Endodermal cell (in vitro differentiated cells): ENCODE measurements around the gene MCFD2. TPM values are rescaled to one million over a fixed set of nuclear protein-coding genes. Genes with fewer than 3 reads are reported as not detected.

Experiments used
- DNase-seq: peaks from one replicate; pipeline ENCODE4 v3.0.0-alpha.2; 2017
- H3K27ac ChIP-seq: 2 replicates; pipeline ENCODE4 v1.5.1; 2013; ENCODE audit warnings: mild to moderate bottlenecking, low read depth, low read length, moderate library complexity
- H3K27me3 ChIP-seq: 2 replicates; pipeline ENCODE4 v1.6.1; 2013; ENCODE audit warnings: mild to moderate bottlenecking, low read length, moderate library complexity; ENCODE audit not compliant: insufficient read depth, control insufficient read depth, poor library complexity, severe bottlenecking
- H3K36me3 ChIP-seq: 2 replicates; pipeline ENCODE4 v1.7.0; 2013; ENCODE audit warnings: mild to moderate bottlenecking, low read length, moderate library complexity; ENCODE audit not compliant: control insufficient read depth, insufficient read depth
- H3K4me1 ChIP-seq: one replicate; pipeline ENCODE4 v1.7.0; 2013; ENCODE audit warnings: low read length; ENCODE audit not compliant: control insufficient read depth, insufficient read depth
- H3K4me3 ChIP-seq: 2 replicates; pipeline ENCODE4 v1.5.1; 2013; ENCODE audit warnings: mild to moderate bottlenecking, low read length, moderate library complexity
- H3K9ac ChIP-seq: 2 replicates; pipeline ENCODE4 v1.6.1; 2013; ENCODE audit warnings: mild to moderate bottlenecking, low read length, moderate library complexity; ENCODE audit not compliant: poor library complexity, severe bottlenecking; ENCODE audit errors: extremely low read depth
- H3K9me3 ChIP-seq: 2 replicates; pipeline ENCODE4 v1.6.1; 2013; ENCODE audit warnings: mild to moderate bottlenecking, low read length, moderate library complexity; ENCODE audit not compliant: control insufficient read depth
- H3K27ac Mint-ChIP-seq: 2 replicates; pipeline ENCODE4 v1.8.0; 2020; ENCODE audit warnings: mixed read lengths
- H3K27me3 Mint-ChIP-seq: 2 replicates; pipeline ENCODE4 v1.8.0; 2021; ENCODE audit warnings: mild to moderate bottlenecking, mixed read lengths; ENCODE audit not compliant: insufficient read depth
- H3K36me3 Mint-ChIP-seq: 2 replicates; pipeline ENCODE4 v1.8.0; 2020; ENCODE audit warnings: low read depth, mixed read lengths
- H3K4me1 Mint-ChIP-seq: 2 replicates; pipeline ENCODE4 v1.8.0; 2020; ENCODE audit warnings: mixed read lengths
- H3K4me3 Mint-ChIP-seq: 2 replicates; pipeline ENCODE4 v1.8.0; 2020; ENCODE audit warnings: mild to moderate bottlenecking, moderate library complexity, mixed read lengths
- H3K9me3 Mint-ChIP-seq: 2 replicates; pipeline ENCODE4 v1.8.0; 2020; ENCODE audit warnings: mild to moderate bottlenecking, mixed read lengths
- CTCF ChIP-seq: fragments of 200-600 bp; sonication (generic); conservative IDR thresholded peaks from 2 replicates; pipeline ENCODE4 v1.5.0; 2021; ENCODE audit warnings: antibody characterized with exemption, mild to moderate bottlenecking
- WGBS, 2 experiments: methylation state at CpG; one replicate each; pipeline versions ENCODE4 v1.1.5 to v1.1.7; 2013; ENCODE audit warnings: missing lambda C conversion rate in 2 of 2, mixed read lengths in 1 of 2; ENCODE audit not compliant: insufficient coverage in 1 of 2, insufficient read length in 1 of 2; 5-methylcytosine and 5-hydroxymethylcytosine counted together
- total RNA-seq, 2 donors: library from RNA; stranded (reverse); fragmentation: NEBNext Ultra II Directional in 1 of 2; extraction: Animal tissue kit (Norgen Biotek cat#: 25700) in 1 of 2; gene quantifications; 2 replicates in 1 of 2; 3 replicates in 1 of 2; pipeline ENCODE4 v1.2.1, GENCODE V29; 2021

The MCFD2 gene
- total RNA-seq, 2 donors from 2014 or later: 82.4 to 82.9 TPM

DNA sequence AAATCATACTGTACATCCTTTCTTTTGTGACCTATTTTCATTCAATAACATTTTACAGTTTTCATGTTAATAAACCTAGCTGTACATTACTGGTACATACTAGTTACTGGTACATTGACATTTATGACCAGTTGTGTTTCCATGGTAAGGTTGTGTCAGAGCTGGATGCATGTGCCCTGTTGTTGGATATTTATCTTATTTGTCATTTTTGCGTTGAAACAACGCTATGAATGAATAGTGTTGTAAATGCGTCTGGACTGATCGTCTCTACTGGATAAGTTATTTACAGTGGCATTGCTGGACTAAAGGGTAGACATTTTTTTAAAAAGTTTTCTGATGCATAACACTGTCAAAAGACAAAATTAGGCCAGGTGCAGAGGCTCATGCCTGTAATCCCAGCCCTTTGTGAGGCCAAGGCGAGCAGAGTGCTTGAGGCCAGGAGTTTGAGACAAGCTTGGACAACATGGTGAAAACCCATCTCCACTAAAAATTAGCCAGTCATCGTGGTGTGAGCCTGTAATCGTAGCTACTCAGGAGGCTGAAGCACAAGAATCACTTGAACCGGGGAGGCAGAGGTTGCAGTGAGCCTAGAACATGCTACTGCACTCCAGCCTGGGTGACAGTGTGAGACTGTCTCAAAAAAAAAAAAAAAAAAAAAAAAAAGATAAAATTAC is 40.2 kb downstream of the MCFD2 start:
- no peak overlapping the region for H3K27ac ChIP-seq
- H3K4me1 ChIP-seq: peaks cover 10% of the 10 kb centered on the region
- no peak overlapping the region for H3K4me3 Mint-ChIP-seq

GRCh38 chr2:46874236-46874929 is 41.2 kb downstream of the MCFD2 start:
- Mint-ChIP-seq H3K27ac (no peak overlapping the region), H3K36me3 (no peaks in the 10 kb centered on the region), H3K4me3 (no peak overlapping the region), H3K9me3 (no peaks in the 10 kb centered on the region), H3K4me1 (peaks cover 6% of the 10 kb centered on the region), H3K27me3 (peaks cover 2% of the 10 kb centered on the region)
- Histone ChIP-seq H3K4me3 (no peak overlapping the region), H3K36me3 (no peaks in the 10 kb centered on the region), H3K9me3 (no peaks in the 10 kb centered on the region), H3K27me3 (no peaks in the 10 kb centered on the region), H3K4me1 (peaks cover 10% of the 10 kb centered on the region), H3K9ac (no peak overlapping the region), H3K27ac (no peak overlapping the region)
- DNase-seq: no peak
- 90 to 92% methylated on average over 9 to 10 of the region's 10 CpGs for WGBS, 2 experiments
- TF ChIP-seq CTCF: no peak

More for the DNA sequence above, 40.2 kb downstream of the MCFD2 start:
- WGBS, 2 experiments: 92 to 95% methylated on average over 7 to 8 of the region's 8 CpGs
- H3K4me3 ChIP-seq: no peak overlapping the region
- H3K9ac ChIP-seq: no peak overlapping the region
- no peaks in the 10 kb centered on the region for H3K36me3 Mint-ChIP-seq
- H3K4me1 Mint-ChIP-seq: peaks cover 6% of the 10 kb centered on the region
- H3K9me3 Mint-ChIP-seq: no peaks in the 10 kb centered on the region
- no peak for TF ChIP-seq CTCF
- no peaks in the 10 kb centered on the region for H3K9me3 ChIP-seq
- H3K27ac Mint-ChIP-seq: no peak overlapping the region
- H3K36me3 ChIP-seq: no peaks in the 10 kb centered on the region
- peaks cover 1% of the 10 kb centered on the region for H3K27me3 Mint-ChIP-seq
- no peaks in the 10 kb centered on the region for H3K27me3 ChIP-seq
- no peak for DNase-seq

DNA sequence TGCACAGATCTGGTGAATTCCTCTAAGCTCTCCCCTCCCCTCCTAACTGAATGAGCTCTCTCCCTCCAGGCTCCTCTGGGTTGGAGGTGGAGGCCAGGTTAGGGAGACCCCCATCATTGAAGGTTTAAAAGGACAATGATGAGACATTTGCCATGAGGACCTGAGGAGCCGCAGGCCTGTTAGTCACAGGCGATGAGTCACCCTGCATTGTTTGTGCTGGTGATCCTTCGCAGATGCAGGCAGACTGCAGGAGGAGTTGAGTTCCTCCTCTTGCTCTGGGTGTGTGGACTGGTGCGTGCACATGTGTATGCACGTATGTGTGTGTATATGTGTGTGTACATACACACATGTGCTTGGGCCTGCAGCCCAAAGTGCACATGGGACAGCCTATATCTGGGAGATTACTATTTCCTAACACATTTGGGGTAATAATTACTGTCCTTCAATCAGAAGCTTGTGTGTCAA is 42.0 kb downstream of the MCFD2 start:
- Histone ChIP-seq H3K27me3 (no peaks in the 10 kb centered on the region), H3K4me1 (peaks cover 10% of the 10 kb centered on the region), H3K36me3 (no peaks in the 10 kb centered on the region), H3K9ac (no peak overlapping the region), H3K4me3 (no peak overlapping the region), H3K27ac (no peak overlapping the region), H3K9me3 (no peaks in the 10 kb centered on the region)
- Mint-ChIP-seq H3K27me3 (peaks cover 3% of the 10 kb centered on the region), H3K27ac (no peak overlapping the region), H3K9me3 (no peaks in the 10 kb centered on the region), H3K4me1 (peaks cover 6% of the 10 kb centered on the region), H3K36me3 (no peaks in the 10 kb centered on the region), H3K4me3 (no peak overlapping the region)
- 68 to 75% methylated on average over 4 to 5 of the region's 5 CpGs for WGBS, 2 experiments
- DNase-seq: peak; percentile 82
- TF ChIP-seq CTCF: no peak
